ENCODE data around the gene RUVBL2.
A peak's percentile ranks its signal among the peaks of the same experiment; 100 is the strongest.

RUVBL2 gene

DNA sequence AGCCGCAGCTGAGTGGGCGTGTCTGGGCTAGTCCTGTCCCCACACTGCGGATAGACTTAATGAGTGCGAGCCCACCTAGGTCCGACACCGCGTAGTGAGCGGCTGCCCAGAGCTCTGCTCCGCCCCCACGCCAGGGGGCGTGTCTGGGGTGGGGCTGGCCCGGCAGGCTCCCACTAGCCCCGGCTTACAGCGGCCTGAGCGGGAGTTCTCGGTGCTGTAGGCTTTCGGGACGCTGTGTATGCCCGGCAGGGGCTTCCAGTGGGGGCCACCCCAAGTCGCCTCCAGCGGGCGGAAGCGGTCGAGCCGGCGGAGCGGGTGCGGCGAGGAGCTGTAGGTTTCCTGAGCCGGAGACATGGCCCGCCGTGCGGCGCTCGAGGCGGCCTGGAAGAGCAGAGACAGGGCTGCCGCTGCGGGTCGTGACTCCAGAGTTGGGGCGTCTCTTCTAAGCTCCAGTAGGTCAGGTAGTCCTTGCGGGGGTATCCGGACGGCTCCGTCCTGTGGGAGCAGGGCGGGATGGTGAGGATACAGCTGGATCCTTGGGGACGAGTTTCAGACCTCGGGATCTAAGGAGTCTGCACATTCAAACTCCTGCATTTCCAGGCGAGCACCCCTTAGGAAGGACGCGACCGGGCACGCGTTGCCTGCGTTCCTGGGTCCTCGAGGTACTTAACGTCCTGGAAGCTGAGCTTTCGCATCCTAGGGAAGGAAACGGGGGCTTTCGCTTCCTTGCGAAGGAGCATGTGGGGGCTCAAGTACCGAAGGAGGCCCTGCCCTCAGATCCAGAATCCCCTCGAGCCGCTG is 62.6 kb downstream of the RUVBL2 start:
- TF ChIP-seq, protein P1, sequence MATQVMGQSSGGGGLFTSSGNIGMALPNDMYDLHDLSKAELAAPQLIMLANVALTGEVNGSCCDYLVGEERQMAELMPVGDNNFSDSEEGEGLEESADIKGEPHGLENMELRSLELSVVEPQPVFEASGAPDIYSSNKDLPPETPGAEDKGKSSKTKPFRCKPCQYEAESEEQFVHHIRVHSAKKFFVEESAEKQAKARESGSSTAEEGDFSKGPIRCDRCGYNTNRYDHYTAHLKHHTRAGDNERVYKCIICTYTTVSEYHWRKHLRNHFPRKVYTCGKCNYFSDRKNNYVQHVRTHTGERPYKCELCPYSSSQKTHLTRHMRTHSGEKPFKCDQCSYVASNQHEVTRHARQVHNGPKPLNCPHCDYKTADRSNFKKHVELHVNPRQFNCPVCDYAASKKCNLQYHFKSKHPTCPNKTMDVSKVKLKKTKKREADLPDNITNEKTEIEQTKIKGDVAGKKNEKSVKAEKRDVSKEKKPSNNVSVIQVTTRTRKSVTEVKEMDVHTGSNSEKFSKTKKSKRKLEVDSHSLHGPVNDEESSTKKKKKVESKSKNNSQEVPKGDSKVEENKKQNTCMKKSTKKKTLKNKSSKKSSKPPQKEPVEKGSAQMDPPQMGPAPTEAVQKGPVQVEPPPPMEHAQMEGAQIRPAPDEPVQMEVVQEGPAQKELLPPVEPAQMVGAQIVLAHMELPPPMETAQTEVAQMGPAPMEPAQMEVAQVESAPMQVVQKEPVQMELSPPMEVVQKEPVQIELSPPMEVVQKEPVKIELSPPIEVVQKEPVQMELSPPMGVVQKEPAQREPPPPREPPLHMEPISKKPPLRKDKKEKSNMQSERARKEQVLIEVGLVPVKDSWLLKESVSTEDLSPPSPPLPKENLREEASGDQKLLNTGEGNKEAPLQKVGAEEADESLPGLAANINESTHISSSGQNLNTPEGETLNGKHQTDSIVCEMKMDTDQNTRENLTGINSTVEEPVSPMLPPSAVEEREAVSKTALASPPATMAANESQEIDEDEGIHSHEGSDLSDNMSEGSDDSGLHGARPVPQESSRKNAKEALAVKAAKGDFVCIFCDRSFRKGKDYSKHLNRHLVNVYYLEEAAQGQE (IDR thresholded peaks at IDR 0.05; ENCODE audit: insufficient read depth in 1 of 2, low read depth in 2 of 2, low read length in 2 of 2), result no peak
- TF ChIP-seq TAF1 (IDR thresholded peaks at IDR 0.05; ENCODE audit: borderline replicate concordance, insufficient read depth, low read length), result no peak
- TF ChIP-seq FOXP2 (optimal IDR thresholded peaks at IDR 0.05; ENCODE audit: borderline replicate concordance, extremely low read depth, extremely low read length, insufficient read depth), result peak; percentile 24

DNA sequence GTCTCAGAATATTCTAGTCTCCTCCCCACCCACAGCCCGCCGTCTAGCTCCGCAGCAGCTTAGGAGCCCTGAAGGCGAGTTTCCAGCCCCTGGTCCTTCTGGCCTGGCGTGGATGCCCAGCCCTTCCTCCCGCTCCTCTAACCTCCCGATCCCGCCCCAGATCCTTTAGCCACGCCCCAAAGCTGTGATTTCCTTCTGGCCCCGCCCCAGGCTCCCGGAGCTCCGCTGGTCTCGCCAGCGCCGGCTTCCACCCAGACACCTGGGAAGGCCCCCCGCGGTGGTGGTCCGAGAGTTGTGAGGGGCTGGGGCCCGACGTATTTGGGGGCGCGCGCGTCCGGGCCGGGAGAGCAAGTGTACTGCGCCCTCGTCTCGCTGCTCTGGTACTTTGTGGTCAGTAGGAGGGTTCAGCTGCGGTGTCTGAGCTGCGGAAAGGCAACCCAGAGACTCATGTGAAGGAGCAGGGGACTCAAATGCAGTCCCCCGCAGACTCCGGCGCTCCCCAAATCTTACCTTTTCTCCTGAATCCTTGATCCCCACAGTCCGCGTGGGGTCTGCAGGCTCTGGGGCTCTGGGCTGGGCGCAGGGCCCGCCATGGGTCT is 64.0 kb downstream of the RUVBL2 start, which contains the start of gene CGB7:
Gene CGB7, minus strand, starts transcription at position 114 of the 599 bp plus-strand sequence. CDS start 2,374 bp downstream, outside the sequence.
- TF ChIP-seq SIN3A (IDR thresholded peaks at IDR 0.05; ENCODE audit: borderline replicate concordance, insufficient read depth, low read length) (no peak), POLR2AphosphoS5 (IDR thresholded peaks at IDR 0.05; ENCODE audit: low read depth, low read length) (no peak), FOXP2 (optimal IDR thresholded peaks at IDR 0.05; ENCODE audit: borderline replicate concordance, extremely low read depth, extremely low read length, insufficient read depth) (no peak), TAF1 (IDR thresholded peaks at IDR 0.05; ENCODE audit: borderline replicate concordance, insufficient read depth, low read length) (no peak)
- TF ChIP-seq, protein P1 (IDR thresholded peaks at IDR 0.05; ENCODE audit: insufficient read depth in 1 of 2, low read depth in 2 of 2, low read length in 2 of 2), result no peak

DNA sequence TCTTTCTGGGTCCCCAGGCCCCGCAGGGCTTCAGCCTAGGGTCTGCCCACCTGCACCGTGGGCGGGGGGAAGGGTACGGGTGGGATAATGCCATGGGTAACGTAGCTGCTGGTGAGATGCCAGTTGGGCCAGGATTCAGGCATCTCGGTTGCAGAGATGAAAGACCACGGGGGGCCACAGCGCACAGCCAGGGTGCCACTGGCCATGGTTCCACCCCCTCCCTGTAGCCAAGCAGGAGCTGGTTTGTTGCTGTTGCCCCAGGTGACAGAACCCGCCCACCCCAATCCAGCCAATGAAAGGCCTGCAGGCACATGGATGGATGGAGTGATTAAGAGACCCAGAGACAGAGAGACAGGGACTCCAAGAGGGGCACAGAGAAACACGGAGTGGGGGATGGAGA is 64.9 kb downstream of the RUVBL2 start:
- TF ChIP-seq POLR2AphosphoS5 (IDR thresholded peaks at IDR 0.05; ENCODE audit: low read depth, low read length), result no peak
- no peak for TF ChIP-seq SIN3A (IDR thresholded peaks at IDR 0.05; ENCODE audit: borderline replicate concordance, insufficient read depth, low read length)
- no peak for TF ChIP-seq FOXP2 (optimal IDR thresholded peaks at IDR 0.05; ENCODE audit: borderline replicate concordance, extremely low read depth, extremely low read length, insufficient read depth)
- no peak for TF ChIP-seq TAF1 (IDR thresholded peaks at IDR 0.05; ENCODE audit: borderline replicate concordance, insufficient read depth, low read length)
- TF ChIP-seq, protein P1 (IDR thresholded peaks at IDR 0.05; ENCODE audit: insufficient read depth in 1 of 2, low read depth in 2 of 2, low read length in 2 of 2), result no peak

DNA sequence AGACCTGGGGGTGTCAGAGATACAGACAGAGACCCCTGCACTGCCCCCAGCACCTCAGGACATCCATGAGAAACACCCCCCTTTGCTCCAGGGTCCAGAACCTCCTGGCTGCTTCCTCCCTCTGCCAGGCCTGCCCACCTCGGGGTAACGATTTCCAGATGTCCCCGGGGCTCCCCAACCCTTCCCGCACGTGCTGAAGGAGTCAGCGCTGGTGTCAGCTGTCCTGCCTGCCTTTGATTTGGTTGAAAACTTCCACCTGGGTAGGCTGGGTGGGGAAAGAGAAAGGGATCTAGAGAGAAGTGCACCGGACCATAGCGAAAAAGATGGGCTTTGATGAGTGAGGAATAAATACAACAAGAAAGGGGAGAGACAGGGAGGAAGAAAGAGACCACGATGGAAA is 65.4 kb downstream of the RUVBL2 start:
- TF ChIP-seq TAF1 (IDR thresholded peaks at IDR 0.05; ENCODE audit: borderline replicate concordance, insufficient read depth, low read length), result no peak
- TF ChIP-seq, protein P1 (IDR thresholded peaks at IDR 0.05; ENCODE audit: insufficient read depth in 1 of 2, low read depth in 2 of 2, low read length in 2 of 2), result no peak
- TF ChIP-seq FOXP2 (optimal IDR thresholded peaks at IDR 0.05; ENCODE audit: borderline replicate concordance, extremely low read depth, extremely low read length, insufficient read depth), result no peak
- TF ChIP-seq SIN3A (IDR thresholded peaks at IDR 0.05; ENCODE audit: borderline replicate concordance, insufficient read depth, low read length), result no peak
- TF ChIP-seq POLR2AphosphoS5 (IDR thresholded peaks at IDR 0.05; ENCODE audit: low read depth, low read length), result no peak

Data from PFSK-1 (cell line).